AML-193 (cell line): ENCODE data around the gene ARL5A.
"Not testable (repeated sequence)": the region's sequence is repeated elsewhere in the genome, so short reads cannot be mapped to it uniquely, and the experiment has no call there.

Experiments
- DNase-seq, 2 experiments: peaks; one replicate each; lab custom pipeline; 2025; lab: John Stamatoyannopoulos, UW

Gene ARL5A, protein sequence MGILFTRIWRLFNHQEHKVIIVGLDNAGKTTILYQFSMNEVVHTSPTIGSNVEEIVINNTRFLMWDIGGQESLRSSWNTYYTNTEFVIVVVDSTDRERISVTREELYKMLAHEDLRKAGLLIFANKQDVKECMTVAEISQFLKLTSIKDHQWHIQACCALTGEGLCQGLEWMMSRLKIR

DNA sequence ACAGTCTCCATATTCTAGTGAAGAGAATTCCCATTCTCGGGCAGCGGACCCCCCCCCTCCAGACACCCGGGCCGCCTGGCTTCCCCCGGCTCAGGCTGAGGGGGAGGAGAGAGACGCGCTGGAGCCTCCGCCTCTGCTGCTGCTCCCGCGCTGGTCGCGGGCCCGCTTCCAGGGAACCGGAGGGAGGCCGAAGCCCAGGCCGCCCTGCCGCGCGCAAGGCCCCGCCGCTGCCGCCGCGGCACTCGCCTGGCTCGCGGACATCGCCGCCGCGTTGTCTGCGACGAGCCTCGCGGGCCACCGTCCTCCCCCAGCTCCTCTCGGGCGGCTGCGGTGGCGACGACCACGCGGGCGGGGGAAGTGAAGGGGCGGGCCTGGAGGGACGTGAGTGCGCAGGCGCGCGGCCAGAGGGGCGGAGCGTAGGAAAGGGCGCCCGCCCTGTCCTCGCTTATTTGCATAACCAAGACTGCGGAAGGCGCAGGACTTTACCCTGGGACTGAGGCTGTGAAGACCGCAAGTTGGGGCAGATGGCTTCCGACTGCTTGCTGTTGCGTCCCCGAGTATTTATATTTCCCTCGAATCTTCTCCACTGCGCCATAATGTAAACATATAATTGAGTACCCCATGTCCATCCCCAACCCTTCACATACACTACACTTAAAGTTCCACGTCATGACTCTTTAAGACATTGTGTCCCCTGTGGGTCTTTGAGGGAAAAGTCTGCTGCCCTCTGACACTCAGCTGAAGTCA is at the start of gene ARL5A:
ARL5A (minus strand) TSS at position 279 of the 747 bp plus-strand sequence; CDS start at position 34, 245 bp downstream.
- DNase-seq: peak; percentile 76 to 85

- DNase-seq: not testable (repeated sequence)
Measured at GRCh38 chr2:151875631-151876030, 47.4 kb upstream of the ARL5A start.

GRCh38 chr2:151872463-151872862 is 44.2 kb upstream of the ARL5A start:
- DNase-seq: no peak

- no peak for DNase-seq
Measured at GRCh38 chr2:151869291-151869690, 41.1 kb upstream of the ARL5A start.

DNA sequence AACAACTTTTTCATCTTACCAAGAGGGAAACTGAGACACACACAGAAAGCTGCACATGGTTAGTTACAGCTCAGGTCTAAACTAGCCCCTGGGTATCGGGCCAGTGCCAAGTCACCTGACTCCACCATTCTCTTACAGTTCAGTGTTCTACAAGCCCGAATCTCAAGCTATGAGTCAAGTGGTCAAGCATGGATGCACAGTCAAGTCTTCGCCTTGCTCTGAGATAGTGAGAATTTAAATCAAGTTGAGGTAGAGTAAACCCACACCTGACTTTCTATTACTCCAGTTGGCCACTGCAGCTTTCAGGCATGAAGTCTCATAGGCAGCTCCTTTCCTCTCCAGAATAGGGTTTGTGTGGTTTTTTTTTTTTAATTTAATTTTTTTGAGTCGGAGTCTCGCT is 34.5 kb upstream of the ARL5A start:
- DNase-seq: no peak

DNA sequence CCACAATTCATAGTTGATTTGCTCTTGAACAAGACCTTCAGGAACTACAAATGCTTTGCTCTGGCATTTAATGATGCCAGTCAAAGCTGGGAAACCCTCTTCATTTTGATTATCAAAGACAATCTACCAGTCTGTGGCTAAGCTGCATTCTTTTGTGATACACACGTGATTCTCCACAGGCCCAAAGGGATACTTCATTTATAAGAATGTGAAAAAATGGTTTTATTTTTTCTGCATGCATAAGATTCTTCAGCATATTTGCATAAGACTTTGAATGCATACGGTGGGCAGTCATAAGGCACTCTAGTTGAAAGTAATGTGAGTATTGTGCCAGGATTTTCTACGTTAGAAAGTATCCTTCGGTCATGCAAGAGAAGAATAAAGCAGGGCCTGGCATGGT is 33.0 kb upstream of the ARL5A start:
- no peak for DNase-seq

GRCh38 chr2:151860613-151861146 is 32.5 kb upstream of the ARL5A start:
- DNase-seq: no peak

DNA sequence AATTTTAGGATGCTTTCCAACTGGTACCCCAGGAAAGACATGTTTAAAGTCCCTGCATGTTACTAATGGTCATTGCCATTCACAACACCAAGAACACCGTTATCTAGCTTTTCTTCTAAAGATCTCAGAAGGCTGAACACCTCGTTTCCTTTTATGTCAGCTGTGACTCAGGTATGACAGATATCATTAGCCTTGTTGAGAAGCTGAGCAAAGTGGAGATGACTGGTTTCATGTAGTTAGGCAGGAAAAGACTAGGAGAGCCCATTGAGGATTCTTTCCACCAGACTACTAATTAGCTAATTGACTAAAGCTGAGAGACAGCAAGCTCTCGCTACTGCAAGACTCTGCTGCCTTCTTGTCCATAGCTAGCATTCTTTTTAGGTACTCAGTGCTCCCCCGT is 32.0 kb upstream of the ARL5A start:
- DNase-seq: no peak

- no peak for DNase-seq
Measured at GRCh38 chr2:151857650-151858049, 29.4 kb upstream of the ARL5A start.

GRCh38 chr2:151855111-151855510 is 26.9 kb upstream of the ARL5A start:
- no peak for DNase-seq

GRCh38 chr2:151853070-151853758 is 25.0 kb upstream of the ARL5A start:
- no peak for DNase-seq

DNA sequence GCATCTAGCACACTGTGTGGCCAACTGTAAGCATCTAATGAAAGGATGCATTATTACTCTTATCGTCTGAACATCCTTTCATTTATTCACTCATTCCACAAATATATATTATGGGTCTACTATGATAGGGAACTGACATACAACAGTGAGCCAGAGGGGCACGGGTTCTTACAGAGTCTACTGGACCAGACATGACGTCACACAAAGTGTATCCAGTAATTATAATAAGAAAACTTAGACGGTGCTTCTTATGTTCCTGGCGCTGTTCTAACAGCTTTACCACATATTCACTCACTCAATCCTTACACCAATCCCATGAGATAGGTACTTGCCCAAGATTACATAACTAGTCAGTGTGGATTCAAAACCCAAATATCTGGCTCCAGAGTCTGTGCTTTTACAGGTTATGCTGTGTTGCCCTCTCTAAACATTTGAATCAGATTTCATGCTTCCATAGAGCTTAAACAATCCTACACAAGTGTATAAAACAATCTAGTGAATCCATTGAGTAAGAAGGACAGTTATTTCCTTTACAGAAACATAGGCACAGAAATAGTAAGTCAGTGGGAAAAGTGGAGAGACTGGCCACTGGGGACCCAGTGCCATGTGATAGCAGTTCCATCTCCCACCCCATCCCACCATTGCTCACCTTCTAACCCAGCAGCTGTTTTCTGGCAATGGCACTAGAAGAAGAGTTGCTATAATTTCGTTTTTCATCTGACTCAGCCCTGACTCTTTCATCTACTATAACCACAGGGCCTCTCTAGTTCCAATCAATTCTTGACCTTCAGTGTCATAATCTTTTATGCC is 24.2 kb upstream of the ARL5A start:
- no peak for DNase-seq

DNA sequence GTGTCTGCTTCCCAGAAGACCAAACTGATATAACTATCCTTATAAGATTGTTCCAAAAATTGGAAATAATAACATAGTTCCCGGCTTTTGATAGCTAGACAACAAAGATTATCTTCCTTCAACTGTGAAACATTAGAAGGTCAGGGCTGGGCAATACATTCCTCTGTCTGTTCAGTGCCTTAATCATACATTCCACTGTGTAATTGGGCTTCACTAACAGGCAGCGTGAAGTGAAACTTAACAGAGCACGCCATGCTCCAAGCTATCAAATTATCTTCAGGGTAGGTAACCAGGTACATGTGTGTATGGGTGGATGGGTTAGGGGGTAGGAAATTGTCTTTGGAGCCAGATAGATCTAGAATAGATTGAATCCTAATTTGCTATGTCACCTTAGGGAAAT is 23.5 kb upstream of the ARL5A start:
- no peak for DNase-seq

DNA sequence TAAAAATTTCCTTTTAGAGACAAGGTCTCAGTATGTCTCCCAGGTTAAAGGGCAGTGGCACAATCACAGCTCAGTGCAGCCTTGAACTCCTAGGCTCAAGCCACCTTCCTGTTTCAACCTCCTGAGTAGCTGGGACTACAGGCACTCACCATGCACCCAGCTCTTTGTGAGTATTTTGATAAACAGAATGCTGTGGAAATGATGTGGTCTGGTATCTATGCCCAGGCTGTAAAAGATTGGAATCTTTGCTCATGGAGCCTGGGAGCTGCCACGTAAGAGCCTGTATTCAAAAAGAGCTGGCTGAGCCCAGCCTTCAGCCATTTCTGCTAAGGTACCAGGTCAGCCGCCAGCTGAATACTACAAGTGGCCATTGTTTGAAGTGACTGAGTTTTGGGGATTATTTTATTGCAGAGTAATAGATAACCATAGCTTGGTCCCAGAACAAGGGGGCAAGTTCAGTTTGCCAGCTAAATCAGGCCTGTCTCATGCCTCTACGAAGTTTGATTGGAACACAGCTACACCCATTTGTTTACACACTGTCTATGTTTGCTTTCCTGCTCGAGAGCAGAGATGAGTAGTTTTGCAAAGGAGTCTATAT is 21.3 kb upstream of the ARL5A start:
- DNase-seq: no peak

DNA sequence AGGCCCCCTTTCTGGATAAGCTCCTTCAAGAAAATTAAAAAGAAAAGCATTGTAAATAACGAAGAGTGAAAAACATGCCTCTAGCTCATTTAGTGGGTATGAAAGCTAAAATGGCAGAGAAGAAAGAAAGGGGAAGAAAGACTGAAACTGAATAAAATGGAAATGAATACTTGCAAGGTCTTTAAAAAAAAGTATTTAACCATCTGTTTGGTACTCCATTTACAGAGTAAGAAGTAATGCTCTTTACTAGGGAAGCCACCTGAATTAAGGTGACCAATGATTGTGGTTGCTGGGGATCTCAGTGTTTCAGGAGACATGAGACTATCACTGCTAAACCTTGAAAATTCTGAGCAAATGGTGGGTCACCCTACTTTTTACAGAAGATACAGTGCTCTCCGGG is 17.7 kb upstream of the ARL5A start:
- no peak for DNase-seq

GRCh38 chr2:151845481-151845880 is 17.3 kb upstream of the ARL5A start:
- no peak for DNase-seq

- DNase-seq: no peak
Measured at GRCh38 chr2:151844211-151844896, 16.1 kb upstream of the ARL5A start.

GRCh38 chr2:151843691-151844061 is 15.5 kb upstream of the ARL5A start:
- DNase-seq: no peak

GRCh38 chr2:151842830-151843690 is 14.8 kb upstream of the ARL5A start:
- DNase-seq: no peak

- no peak for DNase-seq
Measured at GRCh38 chr2:151841047-151841424, 12.8 kb upstream of the ARL5A start.
